Ascending aorta (tissue), 2 donors: ENCODE measurements around the gene ITK. TPM values are rescaled to one million over a fixed set of nuclear protein-coding genes. Genes with fewer than 3 reads are reported as not detected.

Experiments used
- DNase-seq, 2 donors: peaks; one replicate each; pipeline ENCODE4 v3.0.0-alpha.2; 2019; ENCODE audit warnings: low spot score in 2 of 2
- H3K27ac ChIP-seq, 2 donors: fragments of 200-600 bp; sonication (generic); one replicate each; pipeline ENCODE4 v1.5.1; 2016 to 2017; ENCODE audit warnings: mild to moderate bottlenecking in 1 of 2
- H3K27me3 ChIP-seq: fragments of 200-600 bp; sonication (generic); one replicate; pipeline ENCODE4 v1.5.1; 2017
- H3K36me3 ChIP-seq, 2 donors: fragments of 200-600 bp; sonication (generic); one replicate each; pipeline ENCODE4 v1.5.1; 2016
- H3K4me1 ChIP-seq, 2 donors: fragments of 200-600 bp; sonication (generic); one replicate each; pipeline ENCODE4 v1.5.1; 2016 to 2017; ENCODE audit warnings: mild to moderate bottlenecking in 1 of 2
- H3K4me3 ChIP-seq, 2 donors: fragments of 200-600 bp; sonication (generic); one replicate each; pipeline ENCODE4 v1.5.1; 2016 to 2017; ENCODE audit warnings: mild to moderate bottlenecking in 1 of 2
- H3K9me3 ChIP-seq, 2 donors: fragments of 200-600 bp; sonication (generic); one replicate each; pipeline ENCODE4 v1.5.1; 2016
- intact Hi-C: fragments of 100-400 bp; cut with DNase I; formaldehyde crosslinking; loops from one replicate; pipeline ENCODE4 v1.15.1; 2023
- total RNA-seq: library from RNA; depleted of rRNA; stranded (reverse); fragments of >200 nt; gene quantifications from one replicate; pipeline ENCODE4 v1.1.0, GENCODE V29; 2016
- TF ChIP-seq, protein P1 (sequence below), 3 experiments: fragments of 200-600 bp in 2 of 3; fragments of 450-650 bp in 1 of 3; sonication (generic) in 2 of 3; IDR thresholded peaks; one replicate each; pipeline ENCODE4 v1.5.1; 2016 to 2019; ENCODE audit warnings: antibody characterized with exemption in 3 of 3, mild to moderate bottlenecking in 1 of 3, moderate library complexity in 1 of 3

ITK gene
- total RNA-seq, 1 donor from 2014 or later = 0.43 TPM

- Histone ChIP-seq H3K9me3 (no peaks in the 10 kb centered on the region), H3K4me3 (no peak overlapping the region), H3K27ac (no peak overlapping the region), H3K36me3 (no peaks in the 10 kb centered on the region), H3K4me1 (no peaks in the 10 kb centered on the region), H3K27me3 (no peaks in the 10 kb centered on the region)
- TF ChIP-seq, protein P1, sequence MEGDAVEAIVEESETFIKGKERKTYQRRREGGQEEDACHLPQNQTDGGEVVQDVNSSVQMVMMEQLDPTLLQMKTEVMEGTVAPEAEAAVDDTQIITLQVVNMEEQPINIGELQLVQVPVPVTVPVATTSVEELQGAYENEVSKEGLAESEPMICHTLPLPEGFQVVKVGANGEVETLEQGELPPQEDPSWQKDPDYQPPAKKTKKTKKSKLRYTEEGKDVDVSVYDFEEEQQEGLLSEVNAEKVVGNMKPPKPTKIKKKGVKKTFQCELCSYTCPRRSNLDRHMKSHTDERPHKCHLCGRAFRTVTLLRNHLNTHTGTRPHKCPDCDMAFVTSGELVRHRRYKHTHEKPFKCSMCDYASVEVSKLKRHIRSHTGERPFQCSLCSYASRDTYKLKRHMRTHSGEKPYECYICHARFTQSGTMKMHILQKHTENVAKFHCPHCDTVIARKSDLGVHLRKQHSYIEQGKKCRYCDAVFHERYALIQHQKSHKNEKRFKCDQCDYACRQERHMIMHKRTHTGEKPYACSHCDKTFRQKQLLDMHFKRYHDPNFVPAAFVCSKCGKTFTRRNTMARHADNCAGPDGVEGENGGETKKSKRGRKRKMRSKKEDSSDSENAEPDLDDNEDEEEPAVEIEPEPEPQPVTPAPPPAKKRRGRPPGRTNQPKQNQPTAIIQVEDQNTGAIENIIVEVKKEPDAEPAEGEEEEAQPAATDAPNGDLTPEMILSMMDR (IDR thresholded peaks at IDR 0.05) = no peak
- DNase-seq = no peak
- intact Hi-C loops = no loop called here
Observed at GRCh38 chr5:157172403-157172802, 8.2 kb upstream of the ITK start.

DNA sequence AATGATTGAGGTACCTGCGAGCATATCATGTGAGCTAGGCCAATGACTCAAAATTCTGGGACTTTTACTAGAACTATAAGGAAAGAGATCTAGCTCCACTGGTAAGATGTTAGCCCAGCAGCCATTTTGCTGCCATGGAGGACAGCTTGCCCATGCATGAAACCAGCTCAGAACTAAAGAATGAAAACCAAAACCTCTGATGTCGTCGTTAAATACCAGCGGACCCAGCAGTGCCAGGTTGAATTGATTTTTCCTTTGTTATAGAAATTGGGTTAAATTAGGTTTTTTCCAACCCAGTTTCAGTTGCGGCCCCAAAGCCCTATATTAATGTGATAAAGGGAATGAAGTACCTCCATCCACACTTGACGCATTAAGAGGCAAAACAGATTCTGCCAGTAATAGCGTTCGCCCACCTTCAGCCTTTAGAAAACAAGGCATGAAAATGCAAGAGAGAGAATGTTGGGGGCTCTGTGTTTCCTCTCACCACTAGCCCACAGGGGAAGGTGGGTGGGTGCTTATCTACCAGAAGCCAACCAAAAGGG, 5.5 kb upstream of the ITK start:
- intact Hi-C loops = no loop called here
- H3K9me3 ChIP-seq = no peaks in the 10 kb centered on the region
- H3K27me3 ChIP-seq = no peaks in the 10 kb centered on the region
- no peak for DNase-seq
- no peak overlapping the region for H3K4me3 ChIP-seq
- no peak overlapping the region for H3K27ac ChIP-seq
- TF ChIP-seq, protein P1 (IDR thresholded peaks at IDR 0.05) = no peak
- no peaks in the 10 kb centered on the region for H3K36me3 ChIP-seq
- no peaks in the 10 kb centered on the region for H3K4me1 ChIP-seq

DNA sequence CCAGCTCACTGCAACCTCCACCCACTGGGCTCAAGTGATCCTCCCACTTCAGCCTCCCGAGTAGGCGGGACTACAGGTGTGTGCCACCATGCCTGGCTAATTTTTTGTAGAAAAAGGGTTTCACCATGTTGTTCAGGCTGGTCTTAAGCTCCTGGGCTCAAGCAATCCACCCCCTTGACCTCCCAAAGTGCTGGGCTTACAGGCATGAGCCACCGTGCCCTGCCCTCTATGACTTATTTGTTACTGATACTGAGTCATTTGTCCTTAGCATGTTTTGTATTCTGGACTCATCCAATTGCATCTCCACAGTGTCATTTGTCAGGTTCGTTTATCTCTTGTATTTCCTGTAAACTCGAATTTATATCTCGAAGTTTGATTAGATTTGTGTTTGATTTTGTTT, 2.7 kb upstream of the ITK start:
- Histone ChIP-seq H3K27ac (no peak overlapping the region), H3K9me3 (no peaks in the 10 kb centered on the region), H3K36me3 (no peaks in the 10 kb centered on the region), H3K4me3 (no peak overlapping the region), H3K27me3 (no peaks in the 10 kb centered on the region), H3K4me1 (no peaks in the 10 kb centered on the region)
- no peak for DNase-seq
- TF ChIP-seq, protein P1 (IDR thresholded peaks at IDR 0.05) = no peak
- intact Hi-C loops = no loop called here

GRCh38 chr5:157178966-157179365, 1.7 kb upstream of the ITK start:
- Histone ChIP-seq H3K4me3 (no peak overlapping the region), H3K9me3 (no peaks in the 10 kb centered on the region), H3K4me1 (no peaks in the 10 kb centered on the region), H3K27ac (no peak overlapping the region), H3K27me3 (no peaks in the 10 kb centered on the region), H3K36me3 (no peaks in the 10 kb centered on the region)
- TF ChIP-seq, protein P1 (IDR thresholded peaks at IDR 0.05) = no peak
- intact Hi-C loops = no loop called here
- no peak for DNase-seq

DNA sequence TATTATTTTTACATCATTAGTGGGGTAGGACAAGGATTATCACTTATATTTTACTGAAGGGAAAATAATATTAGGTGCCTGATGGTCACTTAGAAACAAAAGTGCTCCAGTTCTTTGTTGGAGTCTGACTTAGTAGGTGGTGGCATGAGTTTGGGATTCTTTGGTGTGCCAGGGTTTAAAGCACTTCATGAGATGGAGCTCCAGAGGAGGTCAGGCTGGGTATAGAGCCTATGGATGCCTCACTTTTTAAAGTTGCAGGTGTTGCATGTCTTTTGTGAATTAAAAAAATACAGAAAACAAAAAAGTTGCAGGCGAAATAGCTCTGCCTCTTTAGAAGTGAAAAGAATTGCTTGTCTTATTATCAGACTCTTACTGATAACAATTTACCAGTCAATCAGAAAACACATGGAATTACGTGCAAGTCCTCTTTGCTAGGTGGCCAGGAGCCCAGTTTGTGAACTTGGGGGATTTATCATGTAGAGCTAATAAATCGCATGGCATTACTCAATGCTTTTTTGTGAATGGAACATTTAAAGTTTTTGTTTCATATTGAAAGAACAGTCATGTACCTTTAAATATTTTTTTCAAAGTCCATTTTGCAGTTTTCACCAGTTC, 1.6 kb downstream of the ITK start:
- H3K4me1 ChIP-seq = no peaks in the 10 kb centered on the region
- H3K36me3 ChIP-seq = no peaks in the 10 kb centered on the region
- intact Hi-C loops = no loop called here
- no peak overlapping the region for H3K4me3 ChIP-seq
- DNase-seq = no peak
- no peak overlapping the region for H3K27ac ChIP-seq
- no peaks in the 10 kb centered on the region for H3K9me3 ChIP-seq
- TF ChIP-seq, protein P1 (IDR thresholded peaks at IDR 0.05) = no peak
- H3K27me3 ChIP-seq = no peaks in the 10 kb centered on the region
